ENCODE results near the gene LGALS9. TPM values are rescaled to one million over a fixed set of nuclear protein-coding genes. Genes with fewer than 3 reads are reported as not detected.

Gene LGALS9
- not detected in 2 replicates for total RNA-seq (2014; rRNA removed; shearing (Covaris generic))
- polyA plus RNA-seq (2015; cell fraction: cytosol; rRNA removed), result 0.40 and 0.42 TPM in 2 replicates
- 0.51 and 0.91 TPM in 2 replicates for polyA plus RNA-seq (2015; cell fraction: nucleus; rRNA removed)

- DNase-seq (ENCODE audit: low read depth, low spot score), result no peak
- in situ Hi-C loops (cut with HindIII; ENCODE audit: low pct_unique_long_range_greater_than_20kb, low sequenced_read_pairs), result no loop called here
Measured at GRCh38 chr17:27630607-27631410, at the start of gene LGALS9. TSS of gene LGALS9 (plus strand) at chr17:27631188. CDS start at chr17:27631266, 78 bp downstream.

DNA sequence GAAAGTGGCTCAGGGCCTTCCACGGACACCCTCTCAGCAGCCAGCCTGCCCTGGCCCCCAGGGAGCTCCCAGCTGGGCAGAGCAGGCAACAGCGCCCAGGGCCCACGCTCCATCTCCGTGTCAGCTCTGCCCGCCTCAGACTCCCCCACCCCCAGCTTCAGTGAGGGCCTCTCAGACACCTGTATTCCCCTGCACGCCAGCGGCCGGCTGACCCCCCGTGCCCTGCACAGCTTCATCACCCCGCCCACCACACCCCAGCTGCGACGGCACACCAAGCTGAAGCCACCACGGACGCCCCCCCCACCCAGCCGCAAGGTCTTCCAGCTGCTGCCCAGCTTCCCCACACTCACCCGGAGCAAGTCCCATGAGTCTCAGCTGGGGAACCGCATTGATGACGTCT is 48.3 kb upstream of the LGALS9 start:
- no peak for DNase-seq (ENCODE audit: low read depth, low spot score)
- in situ Hi-C loops (cut with HindIII; ENCODE audit: low pct_unique_long_range_greater_than_20kb, low sequenced_read_pairs), result no loop called here

GRCh38 chr17:27585153-27585681 is 45.8 kb upstream of the LGALS9 start:
- no peak for DNase-seq (ENCODE audit: low read depth, low spot score)
- in situ Hi-C loops (cut with HindIII; ENCODE audit: low pct_unique_long_range_greater_than_20kb, low sequenced_read_pairs), result no loop called here

DNA sequence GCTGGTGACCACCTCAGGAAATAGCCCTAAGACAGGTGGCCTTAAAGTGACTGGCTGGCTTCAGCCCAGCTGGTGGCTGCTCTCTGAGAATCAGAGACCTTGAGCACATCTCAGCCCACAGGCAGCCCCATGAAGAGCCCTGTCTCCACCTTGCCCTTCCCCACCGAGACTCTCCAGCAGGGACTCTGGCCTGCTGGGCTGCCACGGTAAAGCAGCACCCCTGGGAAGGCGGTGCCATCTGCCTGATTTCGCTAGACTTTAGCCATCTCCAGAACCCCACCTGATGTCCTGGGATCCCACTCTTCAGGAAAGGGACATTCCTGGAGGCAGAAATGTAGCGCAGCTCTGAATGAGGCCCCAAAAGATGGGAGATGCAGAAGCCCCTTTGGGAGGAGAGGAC is 45.2 kb upstream of the LGALS9 start:
- in situ Hi-C loops (cut with HindIII; ENCODE audit: low pct_unique_long_range_greater_than_20kb, low sequenced_read_pairs), result no loop called here
- DNase-seq (ENCODE audit: low read depth, low spot score), result no peak

DNA sequence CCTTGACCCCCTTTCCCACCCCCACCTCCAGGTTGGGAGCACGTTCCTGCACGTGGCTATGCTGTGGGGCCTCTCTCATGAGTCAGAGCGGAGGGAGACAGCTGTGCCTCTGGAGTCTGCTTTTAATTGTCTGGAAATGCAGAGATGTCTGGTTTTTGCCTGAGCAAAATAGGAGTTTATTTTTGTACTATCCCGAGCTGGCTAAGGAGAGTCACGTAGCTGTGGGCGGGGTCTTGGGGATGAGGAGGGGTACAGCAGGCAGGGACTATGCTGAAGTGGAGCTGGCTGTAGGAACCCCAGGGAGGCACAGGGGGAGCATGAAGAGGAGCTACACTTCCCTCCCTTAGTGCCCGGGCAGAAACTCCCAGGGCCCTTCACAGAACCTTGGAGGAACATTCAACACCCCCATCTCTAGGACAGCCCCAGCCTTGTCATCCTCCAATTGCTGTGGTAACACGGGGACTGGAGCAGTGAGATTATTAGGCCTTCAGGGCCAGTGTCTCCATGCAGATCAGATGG is 44.7 kb upstream of the LGALS9 start:
- in situ Hi-C loops (cut with HindIII; ENCODE audit: low pct_unique_long_range_greater_than_20kb, low sequenced_read_pairs), result no loop called here
- DNase-seq (ENCODE audit: low read depth, low spot score), result no peak

DNA sequence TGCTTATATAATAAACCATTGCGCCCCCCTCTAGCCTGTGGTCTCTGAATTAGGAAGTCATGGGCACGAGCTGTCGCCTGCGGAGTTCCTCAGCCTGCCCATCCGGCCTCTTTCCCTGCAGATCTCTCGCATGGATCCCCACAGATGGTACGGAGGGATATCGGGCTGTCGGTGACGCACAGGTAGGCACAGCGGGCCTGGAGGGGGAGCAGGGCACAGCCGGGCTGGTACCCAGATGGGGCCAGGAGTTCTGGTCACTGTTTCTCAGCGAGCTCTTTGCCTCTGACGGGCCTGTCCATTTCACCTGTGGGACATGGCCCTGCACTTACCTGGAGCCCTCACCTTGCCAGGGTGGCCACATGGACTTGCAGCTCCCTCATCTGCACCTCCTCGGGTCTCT is 42.6 kb upstream of the LGALS9 start:
- in situ Hi-C loops (cut with HindIII; ENCODE audit: low pct_unique_long_range_greater_than_20kb, low sequenced_read_pairs), result no loop called here
- DNase-seq (ENCODE audit: low read depth, low spot score), result no peak

- in situ Hi-C loops (cut with HindIII; ENCODE audit: low pct_unique_long_range_greater_than_20kb, low sequenced_read_pairs), result no loop called here
- no peak for DNase-seq (ENCODE audit: low read depth, low spot score)
Measured at GRCh38 chr17:27590864-27591263, 40.1 kb upstream of the LGALS9 start.

- in situ Hi-C loops (cut with HindIII; ENCODE audit: low pct_unique_long_range_greater_than_20kb, low sequenced_read_pairs), result no loop called here
- DNase-seq (ENCODE audit: low read depth, low spot score), result no peak
Measured at GRCh38 chr17:27591986-27592385, 39.0 kb upstream of the LGALS9 start.

DNA sequence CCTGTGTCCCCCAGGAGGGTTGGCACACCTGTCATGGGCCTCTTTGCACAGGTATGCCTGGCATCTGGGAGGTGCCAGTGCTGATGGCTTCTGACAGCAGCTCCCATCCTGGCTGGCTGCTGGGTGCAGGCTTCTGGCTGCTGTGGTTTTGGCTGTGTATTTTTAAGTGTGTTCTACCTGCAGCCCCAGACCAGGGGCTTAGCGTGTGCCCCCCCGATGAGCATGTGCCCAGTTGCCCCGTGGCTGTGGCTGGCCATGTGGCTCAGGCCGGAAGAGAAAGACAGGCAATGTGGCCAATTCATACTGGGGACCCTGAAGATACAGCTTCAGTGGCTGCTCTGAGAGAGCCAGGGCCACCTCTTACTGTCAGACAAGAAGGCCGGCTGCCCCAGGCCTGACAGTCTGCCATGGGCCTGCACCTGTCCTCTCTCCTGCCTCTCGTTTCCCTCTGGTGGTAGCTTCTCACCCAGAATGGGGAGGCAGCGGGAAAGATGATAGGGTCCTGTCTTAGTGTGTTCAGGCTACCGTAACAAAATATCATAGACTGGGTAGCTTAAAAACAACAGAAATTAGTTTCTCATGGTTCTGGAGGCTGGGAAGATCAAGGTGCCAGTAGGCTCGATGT is 37.6 kb upstream of the LGALS9 start:
- in situ Hi-C loops (cut with HindIII; ENCODE audit: low pct_unique_long_range_greater_than_20kb, low sequenced_read_pairs), result no loop called here
- DNase-seq (ENCODE audit: low read depth, low spot score), result no peak

DNA sequence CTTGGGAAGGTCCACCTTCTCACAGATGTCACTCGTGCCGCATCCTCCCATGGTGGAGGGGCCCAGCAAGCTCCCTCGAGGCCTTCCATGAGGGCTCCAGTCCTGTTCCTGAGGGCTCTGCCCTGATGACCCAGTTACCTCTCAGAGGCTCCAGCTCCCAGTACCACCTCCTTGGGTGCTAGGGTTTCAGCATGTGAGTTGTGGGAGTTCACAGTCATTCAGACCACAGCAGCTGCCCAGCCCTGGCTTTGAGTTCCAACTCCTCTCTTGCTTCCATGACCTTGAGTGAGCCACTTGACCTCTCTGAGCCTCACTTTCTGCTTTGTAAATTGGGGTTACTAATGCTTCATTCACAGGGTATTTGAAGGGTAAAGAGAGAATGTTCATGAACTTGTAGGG is 37.1 kb upstream of the LGALS9 start:
- in situ Hi-C loops (cut with HindIII; ENCODE audit: low pct_unique_long_range_greater_than_20kb, low sequenced_read_pairs), result no loop called here
- no peak for DNase-seq (ENCODE audit: low read depth, low spot score)

GRCh38 chr17:27595208-27595607 is 35.8 kb upstream of the LGALS9 start:
- in situ Hi-C loops (cut with HindIII; ENCODE audit: low pct_unique_long_range_greater_than_20kb, low sequenced_read_pairs), result no loop called here
- no peak for DNase-seq (ENCODE audit: low read depth, low spot score)

DNA sequence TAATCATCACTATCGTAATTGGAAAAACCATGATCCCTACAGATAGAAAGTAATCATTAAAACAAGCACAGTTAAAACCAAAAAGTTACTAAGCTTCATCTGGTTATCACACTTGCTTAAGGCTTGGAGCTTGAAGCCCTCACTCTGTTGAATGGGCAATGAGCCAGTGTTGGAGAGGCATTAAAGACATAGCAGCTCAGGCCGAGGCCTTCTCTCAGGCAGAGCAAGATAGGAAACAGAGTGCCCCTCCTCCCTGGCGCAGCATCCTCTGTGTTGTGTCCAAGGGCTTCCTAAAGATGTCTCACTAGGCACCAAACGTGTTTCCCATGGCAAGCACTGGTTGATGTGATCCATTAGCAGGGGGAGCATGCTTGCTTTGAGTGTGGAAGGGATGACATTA is 34.9 kb upstream of the LGALS9 start:
- in situ Hi-C loops (cut with HindIII; ENCODE audit: low pct_unique_long_range_greater_than_20kb, low sequenced_read_pairs), result no loop called here
- DNase-seq (ENCODE audit: low read depth, low spot score), result no peak

DNA sequence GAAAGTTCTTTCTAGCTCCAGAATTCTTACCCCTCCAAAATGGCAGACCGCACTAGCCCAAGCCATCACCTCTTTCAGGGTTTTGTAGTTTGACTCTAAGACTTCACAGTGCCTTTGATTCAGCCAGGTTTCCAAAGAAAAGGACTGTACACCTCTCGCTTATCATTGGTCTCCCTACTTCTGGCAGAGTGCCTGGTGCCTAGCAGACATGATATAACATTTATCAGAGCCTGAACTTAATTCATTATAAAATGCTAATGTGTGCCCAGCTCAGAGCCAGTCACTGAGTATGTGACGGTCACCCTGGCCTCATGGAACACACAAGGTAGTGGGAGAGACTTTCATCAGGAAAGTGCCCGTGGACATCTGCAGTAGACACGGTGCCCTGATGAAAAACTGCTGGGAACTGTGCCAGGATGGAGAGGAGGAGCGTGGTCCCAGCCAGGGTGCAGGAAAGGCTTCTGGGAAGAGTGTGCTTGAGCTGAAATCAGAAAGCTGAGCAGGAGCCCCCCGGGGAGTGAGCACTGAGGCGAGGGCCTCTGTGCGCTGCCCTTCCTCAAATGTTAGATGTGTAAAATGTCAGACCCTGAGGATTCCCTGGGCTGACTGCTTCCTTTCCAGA is 34.3 kb upstream of the LGALS9 start:
- no peak for DNase-seq (ENCODE audit: low read depth, low spot score)
- in situ Hi-C loops (cut with HindIII; ENCODE audit: low pct_unique_long_range_greater_than_20kb, low sequenced_read_pairs), result no loop called here

- no peak for DNase-seq (ENCODE audit: low read depth, low spot score)
- in situ Hi-C loops (cut with HindIII; ENCODE audit: low pct_unique_long_range_greater_than_20kb, low sequenced_read_pairs), result no loop called here
Measured at GRCh38 chr17:27597188-27597580, 33.8 kb upstream of the LGALS9 start.

- in situ Hi-C loops (cut with HindIII; ENCODE audit: low pct_unique_long_range_greater_than_20kb, low sequenced_read_pairs), result no loop called here
- DNase-seq (ENCODE audit: low read depth, low spot score), result no peak
Measured at GRCh38 chr17:27597783-27598320, 33.1 kb upstream of the LGALS9 start.

DNA sequence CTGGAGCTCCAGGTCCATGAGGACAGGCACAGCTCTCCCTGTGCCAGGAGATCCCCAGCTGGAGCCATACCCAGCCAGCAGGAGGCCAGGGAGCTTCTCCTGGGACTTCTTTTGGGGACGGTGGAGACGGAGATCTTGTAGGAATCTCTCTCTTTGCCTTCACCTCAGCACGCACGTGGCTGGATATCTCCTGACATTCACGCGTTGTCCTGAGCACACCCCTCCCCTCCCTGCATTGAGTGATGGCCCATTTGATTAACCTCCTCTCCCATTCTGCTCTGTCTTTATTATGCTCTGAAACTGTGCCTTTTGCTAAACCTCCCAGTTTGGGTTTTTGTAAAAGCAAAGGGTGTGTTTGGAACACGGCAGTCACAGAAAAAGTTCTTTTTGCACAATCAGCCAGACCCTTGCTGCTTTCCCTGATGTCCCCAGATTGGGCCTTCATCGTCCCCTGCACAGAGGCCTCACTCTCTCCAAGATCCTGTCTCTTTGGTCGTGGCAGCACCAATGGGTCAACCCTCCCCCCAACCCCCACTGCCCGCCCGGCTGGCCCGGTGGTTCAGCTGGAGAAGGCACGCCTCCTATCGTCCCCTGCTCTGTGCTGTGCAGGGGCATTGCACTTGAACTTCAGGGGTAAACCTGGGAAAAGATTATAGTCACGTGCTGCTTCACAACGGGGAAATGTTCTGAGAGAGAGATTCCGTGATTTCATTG is 32.5 kb upstream of the LGALS9 start:
- in situ Hi-C loops (cut with HindIII; ENCODE audit: low pct_unique_long_range_greater_than_20kb, low sequenced_read_pairs), result no loop called here
- DNase-seq (ENCODE audit: low read depth, low spot score), result no peak

- in situ Hi-C loops (cut with HindIII; ENCODE audit: low pct_unique_long_range_greater_than_20kb, low sequenced_read_pairs), result no loop called here
- no peak for DNase-seq (ENCODE audit: low read depth, low spot score)
Measured at GRCh38 chr17:27600471-27600870, 30.5 kb upstream of the LGALS9 start.

All from SK-MEL-5 (cell line).